K562 (cell line): ENCODE measurements around the gene HMCN2. TPM values are rescaled to one million over a fixed set of nuclear protein-coding genes. Genes with fewer than 3 reads are reported as not detected.

Experiments used
- ATAC-seq: fragments of 200-7000 bp; cut with Tn5 transposase; 3 replicates; pipeline ENCODE4 v1.9.1; 2020; ENCODE audit warnings: moderate library complexity
- BruUV-seq: library from RNA; stranded (reverse); fragments of 400-500 nt; replicated peaks from 2 replicates; lab custom pipeline; 2021; lab: Mats Ljungman, UMichigan
- CTCF ChIA-PET: fragments of 300-600 bp; formaldehyde crosslinking; extraction: SDS; loops from one replicate; lab custom pipeline; 2021; ENCODE audit warnings: low intra/inter-chr PET ratio; lab: Yijun Ruan, JAX
- POLR2A ChIA-PET: fragments of 300-600, 350-650 bp; sonication (Branson Sonifier 250); formaldehyde crosslinking; extraction: SDS; loops from one replicate; lab custom pipeline; 2021; ENCODE audit warnings: antibody characterized with exemption, inconsistent platforms; lab: Yijun Ruan, JAX
- DNase-seq, 4 experiments: peaks; one replicate each; pipeline versions ENCODE4 v3.0.0 to v3.0.0-alpha.2; 2011 to 2018; ENCODE audit warnings: low spot score in 3 of 4, mixed read lengths in 3 of 4; ENCODE audit errors: extremely low read depth in 1 of 4
- FAIRE-seq: peaks from 2 replicates; lab custom pipeline; 2011; peaks lifted over from hg19 to GRCh38; lab: Jason Lieb, UNC
- H2AFZ ChIP-seq: 2 replicates; pipeline ENCODE4 v1.6.0; 2011; ENCODE audit warnings: low read depth, low read length, control low read depth, inconsistent platforms
- H3K27ac ChIP-seq: fragments of 200-600 bp; 3 replicates; pipeline ENCODE4 v1.8.0; 2011; ENCODE audit warnings: low read depth, mild to moderate bottlenecking, control low read depth, inconsistent platforms, low read length, moderate library complexity, mixed read lengths; ENCODE audit errors: extremely low read depth
- H3K27me3 ChIP-seq, 2 experiments: fragments of 300-600 bp in 1 of 2; 2 replicates in 1 of 2; 3 replicates in 1 of 2; pipeline versions ENCODE4 v1.6.0 to v1.8.0; 2011; ENCODE audit warnings: inconsistent platforms in 2 of 2, low read length in 2 of 2, mild to moderate bottlenecking in 1 of 2, mixed read lengths in 1 of 2, moderate library complexity in 1 of 2; ENCODE audit not compliant: control insufficient read depth in 2 of 2, insufficient read depth in 2 of 2
- H3K36me3 ChIP-seq: fragments of 300-600 bp; 3 replicates; pipeline ENCODE4 v1.8.0; 2011; ENCODE audit warnings: mild to moderate bottlenecking, low read length, inconsistent platforms; ENCODE audit not compliant: control insufficient read depth, insufficient read depth
- H3K4me1 ChIP-seq, 2 experiments: fragments of 200-600 bp in 1 of 2; replicated peaks in 1 of 2; 2 replicates in 1 of 2; 3 replicates in 1 of 2; pipeline versions ENCODE4 v1.5.1 to v1.8.0; 2011; ENCODE audit warnings: inconsistent platforms in 2 of 2, low read length in 2 of 2, mild to moderate bottlenecking in 1 of 2, mixed read lengths in 1 of 2, moderate library complexity in 1 of 2; ENCODE audit not compliant: control insufficient read depth in 2 of 2, insufficient read depth in 2 of 2
- H3K4me2 ChIP-seq: 2 replicates; pipeline ENCODE4 v1.6.1; 2011; ENCODE audit warnings: low read length, control low read depth, inconsistent platforms, mixed read lengths; ENCODE audit not compliant: insufficient read depth
- H3K4me3 ChIP-seq: fragments of 200-600 bp; sonication (generic), shearing (Covaris generic); 2 replicates; pipeline ENCODE4 v1.5.1; 2016; ENCODE audit warnings: control low read depth, inconsistent platforms
- H3K79me2 ChIP-seq: fragments of 200-600 bp; 3 replicates; pipeline ENCODE4 v1.8.0; 2011; ENCODE audit warnings: low read length, inconsistent platforms; ENCODE audit not compliant: control insufficient read depth, insufficient read depth
- H3K9ac ChIP-seq, 2 experiments: 2 replicates each; pipeline versions ENCODE4 v1.6.0 to v1.6.1; 2011; ENCODE audit warnings: low read depth in 2 of 2, low read length in 2 of 2, control low read depth in 1 of 2, inconsistent platforms in 1 of 2, mild to moderate bottlenecking in 1 of 2, mixed read lengths in 1 of 2; ENCODE audit not compliant: insufficient read depth in 1 of 2
- H3K9me1 ChIP-seq: one replicate; pipeline ENCODE4 v1.6.0; 2011; ENCODE audit warnings: inconsistent platforms, mild to moderate bottlenecking, low read length, moderate library complexity; ENCODE audit not compliant: control insufficient read depth, insufficient read depth
- H3K9me3 ChIP-seq: replicated peaks from 2 replicates; pipeline ENCODE4 v1.5.1; 2011; ENCODE audit warnings: low read depth, low read length, inconsistent platforms; ENCODE audit not compliant: control insufficient read depth, insufficient read depth
- H4K20me1 ChIP-seq: replicated peaks from 2 replicates; pipeline ENCODE4 v1.6.1; 2011; ENCODE audit warnings: low read length, inconsistent platforms, mixed read lengths; ENCODE audit not compliant: control insufficient read depth, insufficient read depth
- CBX5 ChIP-seq: IDR thresholded peaks from 2 replicates; pipeline ENCODE4 v1.6.1; 2014; ENCODE audit warnings: low read depth, borderline replicate concordance
- EHMT2 ChIP-seq: fragments of 450-650 bp; IDR thresholded peaks from 2 replicates; pipeline ENCODE4 v1.6.1; 2018; ENCODE audit warnings: antibody characterized with exemption
- ELF4 ChIP-seq: fragments of 450-650 bp; formaldehyde crosslinking; IDR thresholded peaks from 2 replicates; pipeline ENCODE4 v1.4.0; 2022; ENCODE audit warnings: missing genetic modification characterization
- FIP1L1 ChIP-seq: fragments of 200-400 bp; formaldehyde crosslinking; IDR thresholded peaks from 2 replicates; pipeline ENCODE4 v1.6.1; 2018; ENCODE audit warnings: mild to moderate bottlenecking, low read depth, low read length; ENCODE audit not compliant: poor library complexity, severe bottlenecking
- HDAC1 ChIP-seq, 2 experiments: fragments of 450-650 bp; IDR thresholded peaks; 2 replicates each; pipeline ENCODE4 v1.6.1; 2016 to 2017; ENCODE audit warnings: inconsistent platforms in 1 of 2, mild to moderate bottlenecking in 1 of 2, moderate library complexity in 1 of 2
- JUNB ChIP-seq: fragments of 450-650 bp; formaldehyde crosslinking; conservative IDR thresholded peaks from 2 replicates; pipeline ENCODE4 v1.4.0; 2020; ENCODE audit warnings: mild to moderate bottlenecking
- PTTG1 ChIP-seq: fragments of 450-650 bp; IDR thresholded peaks from 2 replicates; pipeline ENCODE4 v1.6.1; 2016; ENCODE audit warnings: low read depth, mild to moderate bottlenecking, missing genetic modification characterization, missing compliant biosample characterization
- TFAM ChIP-seq: fragments of 250-450 bp; sonication (Bioruptor Pico); conservative IDR thresholded peaks from 2 replicates; pipeline ENCODE4 v1.5.0; 2021; ENCODE audit warnings: mild to moderate bottlenecking, moderate library complexity
- ZNF133 ChIP-seq: fragments of 250-450 bp; sonication (Bioruptor Pico); IDR thresholded peaks from 2 replicates; pipeline ENCODE4 v1.4.0; 2020; ENCODE audit warnings: mild to moderate bottlenecking
- ZNF445 ChIP-seq: fragments of 250-450 bp; sonication (Bioruptor Pico); IDR thresholded peaks from 2 replicates; pipeline ENCODE4 v1.4.0; 2020; ENCODE audit warnings: low read depth, mild to moderate bottlenecking, moderate library complexity
- ZNF76 ChIP-seq: fragments of 250-450 bp; sonication (Bioruptor Pico); IDR thresholded peaks from 2 replicates; pipeline ENCODE4 v1.4.0; 2020; ENCODE audit warnings: mild to moderate bottlenecking, moderate library complexity, borderline replicate concordance
- WGBS: fragments of 100-300 bp; shearing (Covaris generic); methylation state at CpG from one replicate; pipeline ENCODE4 v1.1.6; 2016; ENCODE audit warnings: low coverage, mixed read lengths; ENCODE audit not compliant: insufficient coverage; ENCODE audit errors: missing lambda C conversion rate; 5-methylcytosine and 5-hydroxymethylcytosine counted together
- in situ Hi-C: fragments of 300-500 bp; cut with MboI; formaldehyde crosslinking; loops from 4 replicates; pipeline ENCODE4 v1.15.0; 2018; ENCODE audit warnings: inconsistent platforms, mixed read lengths
- intact Hi-C: fragments of 100-400 bp; cut with micrococcal nuclease; formaldehyde crosslinking; loops from 2 replicates; pipeline ENCODE4 v1.14.2; 2022
- polyA plus RNA-seq, 8 experiments: library from polyadenylated mRNA; depleted of rRNA in 4 of 8; stranded (reverse) in 5 of 8; unstranded in 3 of 8; fragments of >200 nt; fragmentation: Nextera tagmentation in 2 of 8; fragmentation: Illumina TruSeq in 1 of 8; extraction: Ambion mirVana in 2 of 8; extraction: Trizol in 1 of 8; gene quantifications; 2 replicates each; pipeline versions ENCODE4 v1.2.1 to v1.2.3, GENCODE V29; 2011 to 2014; ENCODE audit warnings: inconsistent platforms in 1 of 8, missing spikeins in 1 of 8
- total RNA-seq, 7 experiments: library from RNA; depleted of rRNA in 6 of 7; stranded (reverse); fragments of >200 nt in 6 of 7; fragmentation: Illumina TruSeq in 2 of 7; extraction: Trizol in 2 of 7; gene quantifications; 2 replicates each; pipeline versions ENCODE4 v1.2.1 to v1.2.3, GENCODE V29; 2011 to 2021; ENCODE audit warnings: low replicate concordance in 1 of 7

The HMCN2 gene
- total and polyA plus RNA-seq, 9 of the 15 experiments (the other 6 are each of a cell fraction or from before 2014, with no cell fraction given), result 0.01 TPM; not detected in 8

GRCh38 chr9:130466537-130467217, 201.1 kb downstream of the HMCN2 start:
- ATAC-seq, result no peak
- no TSS peak for BruUV-seq
- H4K20me1 ChIP-seq, result peaks cover 5% of the 10 kb centered on the region
- H3K9ac ChIP-seq, result peak overlapping the region in 1 of 2 experiments; percentile 52; a peak in 1 of 4 replicates
- H3K4me2 ChIP-seq, result no peak overlapping the region
- no peaks in the 10 kb centered on the region for H3K79me2 ChIP-seq
- ChIA-PET CTCF (no interaction called here), POLR2A (interaction anchor here (0.9 to 1.2 kb wide), 3 partner anchors 21 to 215 kb away, joined by 4 to 5 read pairs (median 5); no protein-coding TSS in a partner anchor)
- H3K4me3 ChIP-seq, result no peak overlapping the region
- no peak overlapping the region for H2AFZ ChIP-seq
- DNase-seq, result no peak
- 47% methylated on average over 17 of the region's 20 CpGs for WGBS
- in situ Hi-C loops (no loop called here), intact Hi-C loops (no loop called here)
- H3K9me3 ChIP-seq, result no peaks in the 10 kb centered on the region
- H3K27me3 ChIP-seq, result peaks cover 3 to 39% of the 10 kb centered on the region in 2 experiments; a peak in 4 of 5 replicates
- no peaks in the 10 kb centered on the region for H3K9me1 ChIP-seq
- peaks cover 0 to 49% of the 10 kb centered on the region in 2 experiments; a peak in 2 of 5 replicates for H3K4me1 ChIP-seq
- no peak for FAIRE-seq
- no peak for TF ChIP-seq ELF4 (CRISPR knock-in tag)
- TF ChIP-seq JUNB (CRISPR knock-in tag), result no peak
- TF ChIP-seq TFAM, result no peak
- TF ChIP-seq ZNF445 (CRISPR knock-in tag), result no peak
- no peak for TF ChIP-seq CBX5
- no peak for TF ChIP-seq EHMT2
- TF ChIP-seq ZNF76 (CRISPR knock-in tag), result no peak
- TF ChIP-seq HDAC1 (IDR thresholded peaks at IDR 0.05), result no peak
- no peak for TF ChIP-seq PTTG1 (tag)
- TF ChIP-seq ZNF133 (CRISPR knock-in tag), result no peak
- no peak for TF ChIP-seq FIP1L1
- H3K36me3 ChIP-seq, result no peaks in the 10 kb centered on the region
- H3K27ac ChIP-seq, result no peak overlapping the region
